Duodenal mucosa (tissue), 2 donors: ENCODE measurements around the gene RBM12.
A peak's percentile ranks its signal among the peaks of the same experiment; 100 is the strongest.
"Not testable (repeated sequence)": the region's sequence is repeated elsewhere in the genome, so short reads cannot be mapped to it uniquely, and the experiment has no call there.

ENCODE experiments used
- H3K27ac ChIP-seq: one replicate; pipeline ENCODE4 v1.7.0; 2013; ENCODE audit warnings: low read depth, low read length
- H3K27me3 ChIP-seq, 2 donors: one replicate each; pipeline ENCODE4 v1.7.0; 2013; ENCODE audit warnings: low read length in 2 of 2, control low read depth in 1 of 2; ENCODE audit not compliant: insufficient read depth in 2 of 2, control insufficient read depth in 1 of 2
- H3K36me3 ChIP-seq, 2 donors: one replicate each; pipeline ENCODE4 v1.7.0; 2013; ENCODE audit warnings: low read length in 2 of 2, control low read depth in 1 of 2; ENCODE audit not compliant: insufficient read depth in 2 of 2, control insufficient read depth in 1 of 2
- H3K4me1 ChIP-seq, 2 donors: one replicate each; pipeline ENCODE4 v1.7.0; 2013; ENCODE audit warnings: low read length in 2 of 2, control low read depth in 1 of 2; ENCODE audit not compliant: insufficient read depth in 2 of 2, control insufficient read depth in 1 of 2
- H3K4me3 ChIP-seq, 2 donors: one replicate each; pipeline ENCODE4 v1.7.0; 2013; ENCODE audit warnings: low read length in 2 of 2, low read depth in 1 of 2
- H3K9ac ChIP-seq, 2 donors: one replicate each; pipeline ENCODE4 v1.7.0; 2013; ENCODE audit warnings: low read length in 2 of 2, low read depth in 1 of 2
- H3K9me3 ChIP-seq, 2 donors: one replicate each; pipeline ENCODE4 v1.7.0; 2013; ENCODE audit warnings: low read length in 2 of 2, control low read depth in 1 of 2; ENCODE audit not compliant: control insufficient read depth in 1 of 2

RBM12 gene

DNA sequence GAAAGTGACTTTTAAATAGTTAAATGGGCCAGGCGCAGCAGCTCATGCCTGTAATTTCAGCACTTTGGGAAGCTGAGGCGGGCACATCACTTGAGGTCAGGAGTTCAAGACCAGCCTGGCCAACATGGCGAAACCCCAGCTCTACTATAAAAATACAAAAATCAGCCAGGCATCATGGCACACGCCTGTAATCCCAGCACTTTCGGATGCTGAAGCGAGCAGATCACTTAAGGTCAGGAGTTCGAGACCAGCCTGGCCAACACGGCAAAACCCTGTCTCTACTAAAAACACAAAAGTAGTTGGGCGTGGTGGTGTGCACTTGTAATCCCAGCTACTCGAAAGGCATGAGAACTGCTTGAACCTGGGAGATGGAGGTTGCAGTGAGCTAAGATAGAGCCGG, 41.2 kb upstream of the RBM12 start:
- not testable (repeated sequence) for H3K27ac ChIP-seq, H3K27me3 ChIP-seq, H3K9me3 ChIP-seq, H3K4me3 ChIP-seq, H3K9ac ChIP-seq, H3K4me1 ChIP-seq
- peaks cover 68 to 86% of the 10 kb centered on the region in 2 donors for H3K36me3 ChIP-seq

DNA sequence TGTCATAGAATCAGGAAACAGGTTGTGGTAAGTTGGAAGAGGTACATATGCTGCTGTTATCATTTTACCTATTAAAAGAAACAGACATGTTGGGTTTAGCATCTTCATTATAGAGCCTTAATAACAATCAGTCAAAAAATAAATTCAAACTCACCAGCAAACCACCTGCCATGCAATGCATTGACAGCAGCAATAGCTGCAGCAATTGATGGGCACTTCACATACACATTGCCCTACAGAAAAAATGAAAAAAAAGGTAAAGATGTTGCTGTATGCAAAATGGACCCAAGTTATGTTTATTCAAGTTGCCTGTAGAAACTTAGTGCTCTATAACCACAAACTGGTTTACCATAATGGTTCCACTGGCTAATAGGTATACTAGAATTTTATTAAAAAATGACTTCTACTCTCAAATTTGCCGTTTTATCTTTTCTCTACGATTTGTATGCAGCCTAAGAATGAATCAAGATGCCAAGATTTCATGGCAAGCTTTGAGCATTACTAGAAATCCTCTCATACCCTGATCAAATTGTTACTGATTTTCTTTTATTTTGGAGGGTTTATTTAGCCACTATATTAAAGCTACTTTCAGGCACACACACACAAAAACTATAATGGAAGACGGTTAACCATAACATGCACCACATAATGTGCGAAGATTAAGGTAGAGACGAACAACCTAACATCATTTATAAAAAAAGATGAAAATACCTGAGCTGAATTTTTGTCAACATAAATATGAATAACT, 40.0 kb upstream of the RBM12 start:
- H3K27ac ChIP-seq = no peak overlapping the region

DNA sequence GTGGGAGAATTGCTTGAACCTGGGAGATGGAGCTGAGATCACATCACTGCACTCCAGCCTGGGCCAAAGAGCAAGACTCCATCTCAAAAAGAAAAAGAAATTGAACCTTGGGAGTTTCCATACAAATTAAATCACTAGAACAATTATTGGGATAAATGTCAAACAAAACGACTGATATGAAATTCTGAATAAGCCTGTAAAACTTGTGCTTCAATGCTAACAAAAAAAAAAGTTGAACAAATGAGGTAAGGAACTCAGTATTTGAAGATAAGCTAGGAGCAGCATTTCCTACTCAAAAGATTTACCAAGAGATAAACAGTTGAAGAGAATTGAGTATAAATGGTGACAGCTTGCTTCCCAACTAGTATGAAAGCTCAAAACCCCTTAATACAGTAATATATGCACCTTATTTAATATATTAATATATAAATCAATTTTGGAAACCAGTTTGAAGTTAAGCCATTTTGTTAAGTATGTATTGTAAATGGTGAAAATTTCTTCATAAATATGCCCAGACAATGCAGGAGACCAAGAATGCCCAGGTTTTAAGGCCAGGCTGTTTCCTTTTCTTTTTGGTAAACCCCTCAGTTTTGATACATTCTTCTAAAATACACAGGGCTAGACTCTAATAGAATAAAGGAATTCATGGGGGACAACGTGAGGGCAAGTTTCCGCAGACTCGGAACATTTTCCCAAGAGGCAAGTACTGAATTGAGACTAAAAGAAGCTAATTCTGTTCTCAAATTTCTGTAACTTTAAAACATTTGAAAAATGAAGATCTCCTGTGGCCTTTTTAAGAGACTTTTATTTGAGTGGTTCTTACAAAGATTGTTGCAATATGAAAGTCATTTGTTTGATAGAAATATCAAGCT, 38.4 kb upstream of the RBM12 start:
- no peaks in the 10 kb centered on the region for H3K27me3 ChIP-seq
- peaks cover 17 to 19% of the 10 kb centered on the region in 2 donors for H3K4me1 ChIP-seq
- H3K9ac ChIP-seq = no peak overlapping the region
- no peak overlapping the region for H3K4me3 ChIP-seq
- no peak overlapping the region for H3K27ac ChIP-seq
- peaks cover 47 to 63% of the 10 kb centered on the region in 2 donors for H3K36me3 ChIP-seq
- no peaks in the 10 kb centered on the region for H3K9me3 ChIP-seq

More for the DNA sequence above, 40.0 kb upstream of the RBM12 start:
- H3K4me1 ChIP-seq = peaks cover 10 to 12% of the 10 kb centered on the region in 2 donors
- H3K9ac ChIP-seq = no peak overlapping the region
- no peaks in the 10 kb centered on the region for H3K9me3 ChIP-seq
- no peaks in the 10 kb centered on the region for H3K27me3 ChIP-seq
- peaks cover 58 to 78% of the 10 kb centered on the region in 2 donors for H3K36me3 ChIP-seq
- no peak overlapping the region for H3K4me3 ChIP-seq

DNA sequence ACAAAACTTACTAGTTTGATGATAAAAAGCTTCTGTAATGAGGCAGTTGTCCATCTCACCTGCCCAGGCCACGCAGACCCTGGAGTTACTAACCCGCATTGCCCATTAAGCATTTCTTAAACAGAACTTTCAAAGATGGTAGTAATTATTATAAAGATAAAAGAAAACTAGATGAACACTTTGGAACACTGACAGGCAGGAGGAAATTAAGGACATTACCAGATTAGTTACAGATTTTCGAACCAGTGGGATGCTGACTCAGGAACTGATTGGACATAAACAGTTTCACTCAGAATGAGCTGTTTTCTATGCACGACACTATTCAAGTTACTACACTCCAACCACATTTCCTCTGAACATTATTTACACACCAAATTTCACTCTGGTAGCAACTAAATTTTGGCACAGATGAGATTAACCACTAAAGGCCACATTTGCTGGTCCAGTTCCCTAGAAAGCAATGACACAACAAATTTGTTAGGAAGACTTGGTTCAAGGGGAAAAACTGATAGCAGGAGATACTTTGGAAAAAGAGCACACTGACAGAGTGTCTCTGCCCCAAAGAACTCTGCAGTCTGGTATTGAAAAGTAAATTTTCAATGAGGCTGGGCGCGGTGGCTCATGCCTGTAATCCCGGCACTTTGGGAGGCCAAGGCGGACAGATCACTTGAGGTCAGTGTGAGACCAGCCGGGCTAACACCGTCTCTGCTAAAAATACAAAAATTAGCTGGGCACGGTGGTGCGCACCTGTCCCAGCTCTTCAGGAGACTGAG, 37.5 kb upstream of the RBM12 start:
- Histone ChIP-seq H3K27ac (no peak overlapping the region), H3K9ac (no peak overlapping the region), H3K9me3 (no peaks in the 10 kb centered on the region), H3K27me3 (no peaks in the 10 kb centered on the region), H3K4me3 (no peak overlapping the region), H3K36me3 (peaks cover 45 to 57% of the 10 kb centered on the region in 2 donors), H3K4me1 (peaks cover 23 to 26% of the 10 kb centered on the region in 2 donors)

DNA sequence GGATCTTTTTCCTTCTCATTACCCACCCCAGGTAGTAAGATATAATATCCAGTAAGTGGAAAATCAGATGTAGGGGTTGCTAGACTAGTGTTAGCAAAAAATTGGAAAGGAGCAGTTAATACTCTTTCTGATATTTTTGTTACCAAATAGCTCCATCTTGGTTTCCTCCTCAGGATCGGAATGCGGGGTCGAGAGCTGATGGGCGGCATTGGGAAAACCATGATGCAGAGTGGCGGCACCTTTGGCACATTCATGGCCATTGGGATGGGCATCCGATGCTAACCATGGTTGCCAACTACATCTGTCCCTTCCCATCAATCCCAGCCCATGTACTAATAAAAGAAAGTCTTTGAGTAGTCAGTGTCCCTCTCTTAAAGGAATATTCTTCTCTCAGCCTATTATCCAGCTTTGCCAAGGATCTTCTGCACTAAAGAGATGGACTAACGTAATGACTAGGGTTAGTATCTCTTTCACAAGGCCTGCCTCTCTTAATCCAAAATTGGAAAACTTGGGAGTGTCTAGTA, 36.0 kb upstream of the RBM12 start:
- Histone ChIP-seq H3K9ac (peak overlapping the region in 1 of 2 donors; percentile 95), H3K4me3 (peak overlapping the region; percentile 83 to 98), H3K4me1 (peaks cover 23 to 26% of the 10 kb centered on the region in 2 donors), H3K36me3 (peaks cover 39 to 43% of the 10 kb centered on the region in 2 donors), H3K27me3 (no peaks in the 10 kb centered on the region), H3K27ac (no peak overlapping the region), H3K9me3 (no peaks in the 10 kb centered on the region)

DNA sequence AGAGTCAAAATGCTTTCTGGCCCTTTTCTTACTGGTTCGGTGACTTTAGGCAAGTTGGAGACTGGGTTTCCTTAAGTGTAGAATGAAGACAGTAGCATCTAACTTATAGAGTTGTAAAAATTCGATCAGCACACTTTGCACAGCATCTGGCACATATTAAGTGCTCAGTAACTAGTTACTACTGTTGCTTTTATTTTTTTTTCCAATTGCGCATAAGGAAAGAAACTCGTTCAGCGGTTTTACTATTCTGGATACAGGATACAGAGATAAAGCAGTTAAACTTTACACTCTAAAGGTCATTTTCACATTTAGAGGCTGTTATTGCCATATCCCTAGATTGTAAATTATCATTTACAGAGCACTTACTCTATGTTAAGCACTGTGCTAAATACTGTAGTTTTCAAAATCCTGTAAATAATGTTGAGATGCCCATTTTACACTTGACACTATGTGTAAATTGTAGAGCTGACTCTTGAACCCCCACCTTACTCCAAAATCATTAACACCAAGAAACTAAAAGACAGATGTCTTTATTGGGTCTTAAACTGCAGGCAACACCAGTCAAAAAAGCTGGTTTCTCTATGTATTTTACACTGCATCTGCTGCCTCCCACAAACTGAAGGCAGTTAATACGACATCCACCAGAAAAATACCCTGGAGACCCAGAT, 35.4 kb upstream of the RBM12 start:
- H3K27me3 ChIP-seq = no peaks in the 10 kb centered on the region
- H3K9ac ChIP-seq = peak overlapping the region; percentile 95
- peak overlapping the region; percentile 88 for H3K27ac ChIP-seq
- peaks cover 34 to 41% of the 10 kb centered on the region in 2 donors for H3K36me3 ChIP-seq
- no peaks in the 10 kb centered on the region for H3K9me3 ChIP-seq
- peaks cover 23 to 26% of the 10 kb centered on the region in 2 donors for H3K4me1 ChIP-seq
- H3K4me3 ChIP-seq = peak overlapping the region; percentile 83 to 98

DNA sequence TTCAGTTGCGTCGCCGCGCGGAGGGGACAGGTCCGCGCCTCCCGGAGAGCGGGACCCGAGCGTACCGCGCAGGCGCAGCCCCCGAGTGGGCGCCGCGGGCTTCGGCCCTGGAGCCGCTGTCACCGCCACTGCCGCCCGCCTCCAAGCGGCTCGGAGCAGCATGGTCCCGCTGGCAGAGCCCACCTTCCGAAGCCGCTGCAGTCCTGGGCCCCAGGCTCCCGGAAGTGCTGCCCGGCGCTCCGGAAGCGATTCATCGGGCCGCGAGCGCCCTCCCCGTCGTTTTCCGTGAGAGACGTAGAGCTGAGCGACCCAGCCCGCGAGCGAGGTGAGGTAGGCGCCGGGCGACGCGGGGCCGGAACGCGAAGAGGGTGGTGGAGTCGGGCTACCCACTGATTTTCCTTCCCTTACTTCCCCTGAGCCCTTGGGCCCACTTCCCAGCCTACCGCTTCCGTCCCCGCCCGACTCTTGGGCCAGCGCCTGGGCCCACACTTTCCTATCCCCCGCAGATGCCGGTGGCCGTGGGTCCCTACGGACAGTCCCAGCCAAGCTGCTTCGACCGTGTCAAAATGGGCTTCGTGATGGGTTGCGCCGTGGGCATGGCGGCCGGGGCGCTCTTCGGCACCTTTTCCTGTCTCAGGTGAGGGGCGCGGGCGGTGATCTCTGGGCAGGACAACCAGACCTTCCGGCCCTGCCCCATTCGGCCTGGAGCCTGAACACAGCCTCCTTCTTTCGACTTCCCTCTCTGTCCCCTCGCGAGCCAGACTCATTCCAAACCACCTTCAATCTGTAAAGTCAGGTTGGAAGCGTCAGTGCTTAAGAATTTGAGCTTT, 34.6 kb upstream of the RBM12 start, which contains the start of the genes NFS1 and ROMO1:
NFS1 (minus strand) TSS at position 226 of the 830 bp plus-strand sequence; CDS start at position 162, 64 bp downstream.
ROMO1 (plus strand) TSS at position 279 of the 830 bp plus-strand sequence; CDS start at position 507, 228 bp downstream.
- peak within 1 kb of the TSS; percentile 95 for H3K9ac ChIP-seq
- no peaks in the 10 kb centered on the region for H3K9me3 ChIP-seq
- H3K27ac ChIP-seq = peak within 1 kb of the TSS; percentile 88
- H3K27me3 ChIP-seq = no peaks in the 10 kb centered on the region
- H3K36me3 ChIP-seq = peaks cover 29 to 38% of the 10 kb centered on the region in 2 donors
- peak within 1 kb of the TSS; percentile 83 to 98 for H3K4me3 ChIP-seq
- H3K4me1 ChIP-seq = peaks cover 23 to 26% of the 10 kb centered on the region in 2 donors

DNA sequence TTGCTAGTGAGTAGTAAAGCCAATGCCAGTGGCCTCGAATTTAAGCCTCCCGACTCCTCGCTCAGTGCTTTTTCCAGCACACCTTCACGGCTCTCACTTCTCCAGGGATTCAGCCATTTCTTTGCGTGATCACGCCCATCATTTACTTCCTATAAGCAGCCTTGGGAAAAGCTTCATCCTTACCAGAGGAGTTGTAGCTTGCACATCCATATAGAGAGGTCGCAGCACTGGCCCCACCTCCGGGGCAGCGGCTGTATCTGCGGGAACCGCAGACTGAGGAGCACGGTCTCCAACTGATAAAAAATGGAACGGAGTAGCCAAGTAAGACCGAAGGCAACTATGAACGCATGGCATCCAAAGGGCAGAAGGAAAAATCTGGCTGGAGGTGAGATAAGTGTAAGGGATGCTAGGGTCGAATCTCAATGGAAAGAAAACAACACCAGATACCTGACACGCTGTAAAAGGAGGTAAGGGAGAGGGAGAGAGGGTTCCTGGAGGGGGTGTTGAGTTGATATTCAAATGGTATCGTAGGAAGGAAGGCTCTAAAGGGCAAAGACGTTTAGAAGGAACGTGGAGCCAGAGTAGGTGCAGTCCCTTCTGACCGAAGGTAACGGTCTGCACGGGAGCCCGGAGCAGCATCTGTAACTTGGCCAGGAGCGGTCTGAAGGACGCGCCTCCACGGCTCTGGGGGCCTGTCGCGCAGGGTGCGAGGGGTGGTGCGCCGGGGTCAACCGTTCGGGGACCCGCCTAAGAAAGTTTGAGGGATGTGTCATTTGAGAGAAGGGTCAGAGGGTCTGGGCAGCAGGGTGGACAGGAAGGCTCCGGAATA, 33.8 kb upstream of the RBM12 start:
- H3K9me3 ChIP-seq = no peaks in the 10 kb centered on the region
- peak overlapping the region; percentile 88 for H3K27ac ChIP-seq
- H3K9ac ChIP-seq = peak overlapping the region; percentile 95
- H3K27me3 ChIP-seq = no peaks in the 10 kb centered on the region
- H3K36me3 ChIP-seq = peaks cover 23 to 34% of the 10 kb centered on the region in 2 donors
- H3K4me3 ChIP-seq = peak overlapping the region; percentile 83 to 98
- H3K4me1 ChIP-seq = peaks cover 23 to 26% of the 10 kb centered on the region in 2 donors
